HCT116 (cell line): ENCODE results near the gene TAF15. TPM values are rescaled to one million over a fixed set of nuclear protein-coding genes. Genes with fewer than 3 reads are reported as not detected.
A peak's percentile ranks its signal among the peaks of the same experiment; 100 is the strongest.

Experiments
- ATAC-seq: fragments of 200-7000 bp; cut with Tn5 transposase; 2 replicates; pipeline ENCODE4 v1.9.1; 2020; ENCODE audit warnings: mild to moderate bottlenecking, moderate library complexity
- BruUV-seq: library from RNA; stranded (reverse); fragments of 400-500 nt; replicated peaks from 2 replicates; lab custom pipeline; 2021; lab: Mats Ljungman, UMichigan
- CTCF ChIA-PET: fragments of 300-600 bp; sonication (Branson Sonifier 250); formaldehyde crosslinking; loops from one replicate; lab custom pipeline; 2021; ENCODE audit warnings: antibody characterized with exemption; lab: Charles Lee
- POLR2A ChIA-PET: fragments of 300-600, 350-600 bp; sonication (Branson Sonifier 250); formaldehyde crosslinking; loops from one replicate; lab custom pipeline; 2021; ENCODE audit warnings: antibody characterized with exemption; lab: Charles Lee
- RAD21 ChIA-PET, 2 experiments: fragments of 300-600 bp; sonication (Branson Sonifier 250); formaldehyde crosslinking; loops; one replicate each; lab custom pipeline; 2023; ENCODE audit warnings: low total read pairs in 2 of 2; ENCODE audit not compliant: uncharacterized antibody in 2 of 2, unreplicated experiment in 2 of 2, low non-redundant PET in 1 of 2; lab: Charles Lee
- DNase-seq: peaks from one replicate; pipeline ENCODE4 v3.0.0-alpha.2; 2010; ENCODE audit warnings: low read depth, low spot score
- H2AFZ ChIP-seq: fragments of 200-600 bp; shearing (Covaris generic), sonication (generic); 2 replicates; pipeline ENCODE4 v1.6.1; 2017; ENCODE audit warnings: low read depth, mixed run types, mixed read lengths, antibody characterized with exemption, low read length; ENCODE audit not compliant: poor library complexity, severe bottlenecking
- H3K27ac ChIP-seq: 2 replicates; pipeline ENCODE4 v1.5.1; 2012; ENCODE audit warnings: low read depth, low read length
- H3K27me3 ChIP-seq: fragments of 200-600 bp; sonication (generic); 2 replicates; pipeline ENCODE4 v1.6.1; 2016; ENCODE audit warnings: mixed run types, low read length, mixed read lengths; ENCODE audit not compliant: insufficient read depth
- H3K36me3 ChIP-seq, 2 experiments: fragments of 200-500 bp in 1 of 2; fragments of 200-600 bp in 1 of 2; sonication (Bioruptor generic) in 1 of 2; sonication (generic) in 1 of 2; 2 replicates each; pipeline versions ENCODE4 v1.5.1 to v1.6.1; 2014 to 2016; ENCODE audit warnings: low read length in 2 of 2, inconsistent platforms in 1 of 2, mixed read lengths in 1 of 2, mixed run types in 1 of 2; ENCODE audit not compliant: insufficient read depth in 2 of 2, control insufficient read depth in 1 of 2
- H3K4me1 ChIP-seq, 2 experiments: fragments of 200-600 bp in 1 of 2; sonication (generic) in 1 of 2; 2 replicates each; pipeline versions ENCODE4 v1.5.1 to v1.6.1; 2012 to 2017; ENCODE audit warnings: low read length in 2 of 2, inconsistent platforms in 1 of 2, mild to moderate bottlenecking in 1 of 2, mixed read lengths in 1 of 2, mixed run types in 1 of 2, moderate library complexity in 1 of 2; ENCODE audit not compliant: insufficient read depth in 2 of 2, control insufficient read depth in 1 of 2
- H3K4me2 ChIP-seq: fragments of 200-600 bp; sonication (generic); 2 replicates; pipeline ENCODE4 v1.6.1; 2017; ENCODE audit warnings: mixed run types, low read length, mixed read lengths
- H3K4me3 ChIP-seq, 2 experiments: fragments of 200-600 bp in 1 of 2; sonication (generic) in 1 of 2; replicated peaks in 1 of 2; 2 replicates each; pipeline ENCODE4 v1.5.1; 2011 to 2016; ENCODE audit warnings: low read length in 2 of 2, control low read depth in 1 of 2, low read depth in 1 of 2, mild to moderate bottlenecking in 1 of 2, mixed read lengths in 1 of 2, mixed run types in 1 of 2
- H3K79me2 ChIP-seq: fragments of 200-600 bp; sonication (generic); 2 replicates; pipeline ENCODE4 v1.6.1; 2017; ENCODE audit warnings: mild to moderate bottlenecking, mixed run types, low read length, moderate library complexity, mixed read lengths; ENCODE audit not compliant: insufficient read depth
- H3K9ac ChIP-seq: fragments of 200-600 bp; sonication (generic); 2 replicates; pipeline ENCODE4 v1.6.1; 2016; ENCODE audit warnings: low read length, mixed read lengths
- H3K9me2 ChIP-seq: fragments of 200-600 bp; sonication (generic), shearing (Covaris generic); 2 replicates; pipeline ENCODE4 v1.6.1; 2017; ENCODE audit warnings: mixed run types, mild to moderate bottlenecking, moderate library complexity; ENCODE audit not compliant: insufficient read depth
- H3K9me3 ChIP-seq, 2 experiments: fragments of 200-500 bp in 1 of 2; fragments of 200-600 bp in 1 of 2; sonication (Bioruptor generic) in 1 of 2; sonication (generic) in 1 of 2; 2 replicates each; pipeline ENCODE4 v1.6.1; 2014 to 2017; ENCODE audit warnings: low read length in 2 of 2, mixed read lengths in 2 of 2, inconsistent platforms in 1 of 2, low read depth in 1 of 2, mild to moderate bottlenecking in 1 of 2, mixed run types in 1 of 2, moderate library complexity in 1 of 2; ENCODE audit not compliant: control insufficient read depth in 1 of 2, insufficient read depth in 1 of 2
- H4K20me1 ChIP-seq: fragments of 200-600 bp; sonication (generic), shearing (Covaris generic); 2 replicates; pipeline ENCODE4 v1.6.1; 2017; ENCODE audit warnings: mixed run types, mild to moderate bottlenecking, moderate library complexity; ENCODE audit not compliant: insufficient read depth
- CBX3 ChIP-seq: IDR thresholded peaks from 2 replicates; pipeline ENCODE4 v1.6.1; 2012; ENCODE audit warnings: low read depth
- CTCF ChIP-seq, 3 experiments: fragments of 200-600 bp in 1 of 3; sonication (generic) in 1 of 3; IDR thresholded peaks in 2 of 3; conservative IDR thresholded peaks in 1 of 3; 2 replicates each; pipeline ENCODE4 v1.5.1; 2012 to 2017; ENCODE audit warnings: low read depth in 2 of 3, low read length in 2 of 3, antibody characterized with exemption in 1 of 3, borderline replicate concordance in 1 of 3, control low read depth in 1 of 3, mild to moderate bottlenecking in 1 of 3, mixed read lengths in 1 of 3, mixed run types in 1 of 3, moderate library complexity in 1 of 3; ENCODE audit not compliant: insufficient read depth in 1 of 3
- EGR1 ChIP-seq: IDR thresholded peaks from 2 replicates; pipeline ENCODE4 v1.6.1; 2012; ENCODE audit warnings: low read depth
- EZH2phosphoT487 ChIP-seq: fragments of 200-600 bp; IDR thresholded peaks from 2 replicates; pipeline ENCODE4 v1.6.1; 2018; ENCODE audit warnings: antibody characterized with exemption, borderline replicate concordance
- FOSL1 ChIP-seq: IDR thresholded peaks from 2 replicates; pipeline ENCODE4 v1.6.1; 2012; ENCODE audit warnings: low read depth
- JUND ChIP-seq: IDR thresholded peaks from 2 replicates; pipeline ENCODE4 v1.6.1; 2012
- MAX ChIP-seq: IDR thresholded peaks from 2 replicates; pipeline ENCODE4 v1.6.1; 2012
- POLR2AphosphoS5 ChIP-seq: IDR thresholded peaks from 2 replicates; pipeline ENCODE4 v1.6.1; 2011; ENCODE audit warnings: mild to moderate bottlenecking, low read depth, low read length, moderate library complexity
- SP1 ChIP-seq: IDR thresholded peaks from 2 replicates; pipeline ENCODE4 v1.6.1; 2012; ENCODE audit warnings: low read depth
- YY1 ChIP-seq: IDR thresholded peaks from 2 replicates; pipeline ENCODE4 v1.6.1; 2011; ENCODE audit warnings: low read length, low read depth, moderate library complexity, mild to moderate bottlenecking; ENCODE audit not compliant: insufficient replicate concordance; ENCODE audit errors: extremely low read depth
- ZBTB33 ChIP-seq: IDR thresholded peaks from 2 replicates; pipeline ENCODE4 v1.6.1; 2011; ENCODE audit warnings: mild to moderate bottlenecking, low read length, moderate library complexity; ENCODE audit not compliant: insufficient replicate concordance; ENCODE audit errors: extremely low read depth
- ZNF274 ChIP-seq: fragments of 200-500 bp; sonication (Bioruptor generic); IDR thresholded peaks from 2 replicates; pipeline ENCODE4 v1.6.1; 2014; ENCODE audit warnings: mild to moderate bottlenecking, low read depth, low read length, inconsistent platforms
- intact Hi-C: fragments of 100-400 bp; cut with micrococcal nuclease; formaldehyde crosslinking; loops from 2 replicates; pipeline ENCODE4 v1.10.0; 2022
- total RNA-seq: library from RNA; stranded (reverse); gene quantifications from one replicate; pipeline ENCODE4 v1.2.1, GENCODE V29; 2021; ENCODE audit not compliant: unreplicated experiment

TAF15 gene
- total RNA-seq, 1 experiment from 2014 or later: 346 TPM

GRCh38 chr17:35763767-35764122, 45.5 kb upstream of the TAF15 start:
- H3K9me2 ChIP-seq: no peaks in the 10 kb centered on the region
- no peaks in the 10 kb centered on the region for H3K9me3 ChIP-seq
- no peaks in the 10 kb centered on the region for H4K20me1 ChIP-seq
- peak overlapping the region in 1 of 2 experiments; percentile 35; a peak in 2 of 4 replicates for H3K4me3 ChIP-seq
- no peak for ATAC-seq
- no peak overlapping the region; the same call in 1 of the 2 replicates for H3K27ac ChIP-seq
- H3K79me2 ChIP-seq: no peaks in the 10 kb centered on the region
- BruUV-seq: no TSS peak
- CTCF ChIA-PET: interaction anchor here (0.6 to 5.1 kb wide), 31 partner anchors 8 to 783 kb away, joined by 3 to 76 read pairs (median 4); partner anchors contain the start of genes AP2B1, MMP28, PEX12 and TAF15
- TF ChIP-seq MAX (no peak), CTCF (IDR thresholded peaks at IDR 0.05 in 2 of 3, conservative IDR thresholded peaks at IDR 0.05 in 1 of 3; ENCODE audit: borderline replicate concordance in 1 of 3, insufficient read depth in 1 of 3, low read depth in 2 of 3, low read length in 2 of 3) (no peak), EZH2phosphoT487 (no peak), YY1 (no peak), EGR1 (no peak), SP1 (no peak), POLR2AphosphoS5 (no peak), ZNF274 (no peak), JUND (no peak), ZBTB33 (no peak), FOSL1 (no peak), CBX3 (no peak)
- intact Hi-C loops: loop anchor here (1.0 kb wide), 2 partner anchors 41 to 46 kb away; partner anchors contain the start of gene TAF15
- H3K4me2 ChIP-seq: peak overlapping the region; percentile 72
- no peaks in the 10 kb centered on the region for H3K27me3 ChIP-seq
- no peaks in the 10 kb centered on the region for H3K36me3 ChIP-seq
- H2AFZ ChIP-seq: peak overlapping the region; percentile 74
- POLR2A ChIA-PET: interaction anchor here (1.2 to 3.3 kb wide), 3 partner anchors 25 to 45 kb away, joined by 3 to 41 read pairs (median 4); partner anchors contain the start of gene TAF15
- peaks cover 5 to 12% of the 10 kb centered on the region in 2 experiments; a peak in 3 of 4 replicates for H3K4me1 ChIP-seq
- RAD21 ChIA-PET: interaction anchor here (1.0 to 1.2 kb wide), 5 partner anchors 16 to 185 kb away, joined by 3 to 10 read pairs (median 7); partner anchors contain the start of genes TAF15 (in 2 of the 2) and PEX12 (in 1 of the 2)
- no peak overlapping the region for H3K9ac ChIP-seq
- DNase-seq: no peak
